Astrocyte of the cerebellum (primary cell): ENCODE measurements around the gene USP35.

Experiments used
- DNase-seq: peaks from one replicate; pipeline ENCODE4 v3.0.0-alpha.2; 2011; ENCODE audit warnings: low read depth
- H3K4me3 ChIP-seq: 2 replicates; pipeline ENCODE4 v1.5.1; 2011; ENCODE audit warnings: mild to moderate bottlenecking, low read depth, low read length, moderate library complexity
- in situ Hi-C: cut with HindIII; loops from 2 replicates; pipeline ENCODE4 v1.10.0; 2017; ENCODE audit warnings: low sequenced_read_pairs
- TF ChIP-seq, protein P1 (sequence below): IDR thresholded peaks from 2 replicates; pipeline ENCODE4 v1.5.1; 2012; ENCODE audit warnings: low read length, low read depth, moderate library complexity, mild to moderate bottlenecking; ENCODE audit errors: missing control alignments

The USP35 gene

DNA sequence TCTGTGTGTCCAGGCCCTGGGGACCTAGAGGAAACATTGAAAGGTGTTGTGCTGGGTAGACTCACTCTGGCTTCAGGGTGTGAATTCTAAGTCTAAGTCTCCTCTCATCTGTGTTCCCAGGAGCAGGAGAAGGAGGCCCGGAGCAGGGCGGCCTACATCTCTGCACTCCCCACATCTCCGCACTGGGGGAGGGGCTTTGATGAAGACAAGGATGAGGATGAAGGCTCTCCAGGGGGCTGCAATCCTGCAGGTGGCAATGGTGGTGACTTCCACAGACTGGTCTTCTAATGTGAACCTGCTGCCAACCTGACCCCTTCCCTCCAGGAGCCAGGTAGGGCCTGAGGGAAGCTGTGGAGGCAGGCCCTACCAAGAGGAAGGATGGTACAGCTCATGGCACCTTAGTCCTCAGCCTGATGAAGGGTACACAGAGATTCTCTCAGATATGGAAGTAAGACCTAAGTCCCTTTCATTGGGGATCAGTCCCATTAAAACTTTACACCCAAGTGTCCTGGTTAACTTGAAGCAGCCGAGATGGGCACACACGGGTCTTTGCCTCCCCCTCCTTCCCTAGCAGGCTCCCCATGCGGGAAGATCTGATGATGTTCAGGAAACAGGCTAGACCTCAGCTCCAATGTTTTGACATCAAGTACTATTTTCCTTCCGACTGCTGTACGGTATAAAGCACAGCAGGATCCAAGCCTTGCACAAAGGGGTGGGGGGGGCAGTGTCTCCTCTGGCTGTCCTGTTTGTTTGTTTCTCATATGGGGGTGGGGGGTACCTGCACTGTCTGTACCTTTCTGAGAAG is 25.0 kb downstream of the USP35 start:
- in situ Hi-C loops = no loop called here
- TF ChIP-seq, protein P1, sequence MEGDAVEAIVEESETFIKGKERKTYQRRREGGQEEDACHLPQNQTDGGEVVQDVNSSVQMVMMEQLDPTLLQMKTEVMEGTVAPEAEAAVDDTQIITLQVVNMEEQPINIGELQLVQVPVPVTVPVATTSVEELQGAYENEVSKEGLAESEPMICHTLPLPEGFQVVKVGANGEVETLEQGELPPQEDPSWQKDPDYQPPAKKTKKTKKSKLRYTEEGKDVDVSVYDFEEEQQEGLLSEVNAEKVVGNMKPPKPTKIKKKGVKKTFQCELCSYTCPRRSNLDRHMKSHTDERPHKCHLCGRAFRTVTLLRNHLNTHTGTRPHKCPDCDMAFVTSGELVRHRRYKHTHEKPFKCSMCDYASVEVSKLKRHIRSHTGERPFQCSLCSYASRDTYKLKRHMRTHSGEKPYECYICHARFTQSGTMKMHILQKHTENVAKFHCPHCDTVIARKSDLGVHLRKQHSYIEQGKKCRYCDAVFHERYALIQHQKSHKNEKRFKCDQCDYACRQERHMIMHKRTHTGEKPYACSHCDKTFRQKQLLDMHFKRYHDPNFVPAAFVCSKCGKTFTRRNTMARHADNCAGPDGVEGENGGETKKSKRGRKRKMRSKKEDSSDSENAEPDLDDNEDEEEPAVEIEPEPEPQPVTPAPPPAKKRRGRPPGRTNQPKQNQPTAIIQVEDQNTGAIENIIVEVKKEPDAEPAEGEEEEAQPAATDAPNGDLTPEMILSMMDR = no peak
- H3K4me3 ChIP-seq = no peak overlapping the region
- DNase-seq = no peak

DNA sequence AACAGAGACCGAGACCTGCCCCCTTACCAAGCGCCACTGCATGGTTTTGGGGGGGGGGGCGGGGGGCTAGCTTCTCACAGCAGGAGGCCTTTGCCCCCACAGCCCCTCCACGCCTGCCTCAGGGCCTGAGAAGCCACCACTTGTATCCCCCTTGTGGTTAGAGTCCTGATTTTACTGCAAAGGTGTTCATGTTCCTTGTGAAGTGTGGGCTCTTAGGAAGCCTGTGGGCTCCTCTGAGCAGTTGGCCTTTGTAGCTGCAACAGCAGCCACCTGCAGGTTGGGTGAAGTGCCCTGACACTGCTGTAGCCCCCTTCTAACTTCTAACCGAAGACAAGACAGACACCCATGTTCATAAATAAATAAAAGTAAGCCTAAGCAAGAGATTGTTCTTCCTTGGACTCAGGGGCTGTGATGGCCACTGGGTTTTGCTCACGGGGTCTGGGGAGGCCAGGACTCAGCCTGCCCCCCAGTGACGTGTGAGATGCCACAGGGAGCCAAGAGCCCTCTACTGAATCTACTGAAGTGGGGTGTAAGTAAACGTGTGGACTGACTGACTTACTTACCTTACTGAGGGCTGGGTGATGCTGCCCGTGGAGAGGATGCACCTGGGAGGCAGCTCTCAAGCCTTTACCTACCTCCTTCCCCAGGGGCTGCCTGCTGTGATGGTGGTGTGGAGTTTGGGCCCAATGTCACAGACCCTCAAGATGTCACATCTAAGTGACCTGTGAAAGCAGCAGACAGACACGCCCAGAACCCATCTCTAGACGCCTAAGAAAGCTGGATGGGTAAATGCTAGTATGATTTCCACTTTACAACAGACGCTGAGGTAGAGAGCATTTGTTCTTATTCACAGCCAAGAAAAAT is 25.8 kb downstream of the USP35 start:
- in situ Hi-C loops = no loop called here
- no peak overlapping the region for H3K4me3 ChIP-seq
- TF ChIP-seq, protein P1 = no peak
- DNase-seq = no peak

DNA sequence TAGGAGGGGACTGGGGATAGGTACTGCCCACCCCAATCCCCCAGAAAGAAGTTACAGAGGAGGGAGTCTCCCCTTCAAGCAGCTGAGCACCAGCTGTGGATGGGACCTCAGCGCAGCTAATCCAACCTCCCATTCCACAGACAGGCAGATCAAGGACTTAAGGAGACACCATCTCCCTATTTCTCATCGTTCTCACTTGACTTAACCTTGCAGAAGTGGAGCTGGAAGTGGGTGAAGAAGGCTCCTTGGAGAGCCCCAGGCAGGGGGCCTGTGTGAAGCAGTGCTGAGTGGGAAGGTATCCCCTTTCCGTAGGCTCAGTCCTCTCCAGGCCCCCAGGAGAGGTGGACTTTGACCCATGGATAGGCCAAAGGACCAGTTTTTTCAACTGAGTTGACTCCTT is 27.3 kb downstream of the USP35 start:
- TF ChIP-seq, protein P1 = no peak

DNA sequence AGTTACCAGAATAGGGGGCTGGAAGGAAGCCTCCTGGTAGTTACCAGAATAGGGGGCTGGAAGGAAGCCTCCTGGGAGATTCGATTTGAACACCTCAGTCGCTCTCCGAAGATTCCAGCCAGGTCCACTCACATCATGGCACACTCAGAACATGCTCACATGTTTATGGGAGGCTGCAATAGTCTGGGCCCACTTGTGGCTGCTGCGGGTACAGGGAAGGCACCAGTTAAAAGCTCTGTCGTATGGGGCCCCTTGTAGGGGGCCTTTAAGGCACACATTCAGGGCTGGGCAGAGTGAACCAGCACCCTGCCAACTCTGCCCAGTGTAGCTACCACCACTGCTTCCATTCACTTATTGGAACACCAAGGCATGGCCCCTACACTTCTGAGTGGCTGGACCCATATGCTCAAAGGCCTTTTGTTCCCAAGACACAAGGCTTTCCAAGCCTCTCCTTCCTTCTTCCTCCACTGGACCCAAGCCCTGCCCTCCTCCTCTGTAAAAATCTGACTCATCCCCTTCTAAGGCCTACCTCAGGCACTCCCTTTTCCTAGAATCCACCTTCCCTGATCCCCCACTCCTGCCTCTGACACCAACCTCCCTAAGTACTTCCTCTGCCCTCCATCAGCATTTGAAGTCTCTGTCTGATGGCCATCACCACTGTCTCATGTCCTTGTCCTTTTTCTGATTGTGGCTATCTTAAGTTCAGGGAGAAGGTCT is 28.0 kb downstream of the USP35 start:
- in situ Hi-C loops = no loop called here
- DNase-seq = no peak
- TF ChIP-seq, protein P1 = no peak
- H3K4me3 ChIP-seq = no peak overlapping the region

More for the DNA sequence above, 27.3 kb downstream of the USP35 start:
- no peak for DNase-seq
- H3K4me3 ChIP-seq = no peak overlapping the region
- in situ Hi-C loops = no loop called here

DNA sequence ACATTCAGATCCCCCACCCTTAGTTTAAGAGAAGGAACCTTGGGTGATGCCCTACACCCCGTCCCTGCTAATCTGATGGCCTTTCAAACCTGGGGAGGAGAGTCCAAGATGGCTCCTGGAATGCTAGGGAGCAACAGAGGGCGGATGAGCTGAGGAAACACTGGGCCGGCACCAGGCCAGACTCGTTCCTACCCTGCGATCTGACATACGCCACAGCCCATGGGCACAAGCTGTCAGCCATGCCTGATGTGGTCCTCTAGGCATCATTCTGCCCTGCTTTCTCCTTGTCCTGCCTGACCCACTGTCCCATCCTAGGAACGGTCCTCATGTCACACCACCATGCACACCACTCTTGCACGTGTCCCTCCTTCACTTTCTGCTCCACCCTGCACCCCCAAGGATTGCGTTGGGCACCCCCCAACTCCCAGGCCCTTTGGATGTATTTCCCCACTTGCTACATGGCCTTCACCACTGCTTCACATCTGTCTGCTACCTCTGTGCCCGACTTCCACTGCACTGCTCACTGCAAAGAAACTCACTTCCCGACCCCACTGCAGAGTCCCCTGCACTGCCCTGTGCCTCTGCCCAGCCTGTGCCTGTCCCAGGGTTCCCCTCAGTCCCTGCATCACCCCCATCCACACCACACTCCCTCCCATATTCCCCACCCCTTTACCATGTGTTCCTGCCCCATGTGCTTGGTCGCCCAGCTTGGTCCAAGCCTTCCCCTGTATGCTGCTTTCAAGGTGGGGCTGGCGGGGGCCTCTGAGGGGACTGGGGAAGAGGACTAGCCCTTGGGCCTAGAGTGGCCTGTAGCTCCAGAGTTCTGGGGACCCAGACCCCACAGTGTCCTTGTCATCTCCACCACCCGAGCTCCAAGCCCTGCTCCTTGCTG is 29.2 kb downstream of the USP35 start:
- no peak overlapping the region for H3K4me3 ChIP-seq
- TF ChIP-seq, protein P1 = no peak
- no peak for DNase-seq
- in situ Hi-C loops = no loop called here
